ENCODE results near the gene KCTD12. TPM values are rescaled to one million over a fixed set of nuclear protein-coding genes. Genes with fewer than 3 reads are reported as not detected.

KCTD12 gene
- total and polyA plus RNA-seq, 2 of the 13 experiments (the other 11 are each of a cell fraction or from before 2014, with no cell fraction given), result not detected

DNA sequence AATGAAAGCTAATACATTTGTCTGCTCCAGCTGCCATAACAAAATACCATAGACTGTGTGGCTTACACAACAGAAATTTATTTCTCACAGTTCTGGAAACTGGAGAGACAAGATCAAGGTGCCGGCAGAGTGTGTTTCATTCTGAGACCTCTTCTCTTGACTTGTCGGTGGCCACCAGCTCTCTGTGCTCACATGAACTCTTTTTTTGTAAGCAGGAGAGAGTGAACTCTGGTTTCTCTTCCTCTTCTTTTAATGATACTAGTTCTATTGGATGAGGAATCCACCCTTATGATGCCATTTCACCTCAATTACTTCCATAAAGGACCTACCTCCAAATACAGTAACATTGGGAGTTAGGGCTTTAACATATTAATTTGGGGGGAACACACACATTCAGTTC lies 11.7 kb downstream of the KCTD12 start:
- H3K36me3 ChIP-seq (replicated peaks in 1 of 2; ENCODE audit: control insufficient read depth in 1 of 2, insufficient read depth in 2 of 2, low read length in 2 of 2), result no peaks in the 10 kb centered on the region
- no peaks in the 10 kb centered on the region for H4K20me1 ChIP-seq (ENCODE audit: insufficient read depth, low read length)
- H3K9me3 ChIP-seq (ENCODE audit: low read length), result no peaks in the 10 kb centered on the region
- no peaks in the 10 kb centered on the region for H3K4me1 ChIP-seq (ENCODE audit: insufficient read depth, low read length)
- no peak overlapping the region for H3K9ac ChIP-seq (ENCODE audit: insufficient read depth, low read depth, low read length)
- no peaks in the 10 kb centered on the region for H3K79me2 ChIP-seq (ENCODE audit: insufficient read depth, low read length)
- in situ Hi-C loops (cut with HindIII; ENCODE audit: extremely low pct_ligation_motif_present, low pct_unique_long_range_greater_than_20kb) (no loop called here), intact Hi-C loops (cut with micrococcal nuclease; ENCODE audit: unreplicated experiment) (no loop called here)
- no TSS peak for BruUV-seq (replicated peaks)
- FAIRE-seq, result no peak
- no peak for TF ChIP-seq SALL1 (CRISPR knock-in tag; IDR thresholded peaks at IDR 0.05)
- TF ChIP-seq, protein P1, sequence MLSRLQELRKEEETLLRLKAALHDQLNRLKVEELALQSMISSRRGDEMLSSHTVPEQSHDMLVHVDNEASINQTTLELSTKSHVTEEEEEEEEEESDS (CRISPR knock-in tag; IDR thresholded peaks at IDR 0.05; ENCODE audit: borderline replicate concordance), result no peak
- 19% methylated on average over 2 of the region's 2 CpGs for WGBS (ENCODE audit: low lambda C conversion rate)
- CTCF ChIA-PET (ENCODE audit: low intra/inter-chr PET ratio, low total read pairs), result no interaction called here
- no peak overlapping the region for H2AFZ ChIP-seq (ENCODE audit: low read length)
- H3K4me3 ChIP-seq (replicated peaks in 1 of 3; ENCODE audit: insufficient read depth in 1 of 3, low read depth in 2 of 3, low read length in 3 of 3), result no peak overlapping the region
- H3K27me3 ChIP-seq (ENCODE audit: control insufficient read depth in 1 of 2, insufficient read depth in 2 of 2, low read length in 2 of 2), result peaks cover 0 to 19% of the 10 kb centered on the region in 2 experiments; a peak in 3 of 5 replicates
- DNase-seq (ENCODE audit: low spot score), result no peak
- H3K27ac ChIP-seq (ENCODE audit: extremely low read length, insufficient read depth, low read length), result no peak overlapping the region
- H3K4me2 ChIP-seq (ENCODE audit: low read depth, low read length), result no peak overlapping the region
- POLR2A ChIA-PET, result no interaction called here
- no peak for ATAC-seq

DNA sequence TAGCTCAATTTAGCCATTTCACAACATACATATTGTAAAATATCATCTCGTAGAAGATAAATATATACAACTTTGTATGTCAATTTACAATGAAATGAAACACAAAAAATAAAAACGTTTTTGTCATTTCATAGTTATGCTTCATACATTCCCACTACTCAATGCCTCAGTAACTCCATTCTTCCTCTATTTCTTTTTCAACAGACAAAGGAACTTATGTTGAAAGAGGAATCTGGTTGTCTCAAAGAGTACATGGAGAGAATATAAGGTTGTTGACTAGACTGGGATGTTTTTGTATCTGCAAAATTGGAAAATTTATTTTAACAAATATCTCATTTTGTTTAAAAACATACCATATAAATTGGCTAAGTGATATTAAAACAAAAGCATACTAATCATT lies 12.8 kb downstream of the KCTD12 start:
- no peak for FAIRE-seq
- WGBS (ENCODE audit: low lambda C conversion rate), result 1% methylated on average over 2 of the region's 2 CpGs
- DNase-seq (ENCODE audit: low spot score), result no peak
- in situ Hi-C loops (cut with HindIII; ENCODE audit: extremely low pct_ligation_motif_present, low pct_unique_long_range_greater_than_20kb), result no loop called here
- H3K79me2 ChIP-seq (ENCODE audit: insufficient read depth, low read length), result no peaks in the 10 kb centered on the region
- no peaks in the 10 kb centered on the region for H3K36me3 ChIP-seq (replicated peaks in 1 of 2; ENCODE audit: control insufficient read depth in 1 of 2, insufficient read depth in 2 of 2, low read length in 2 of 2)
- no peak for ATAC-seq
- CTCF ChIA-PET (ENCODE audit: low intra/inter-chr PET ratio, low total read pairs), result no interaction called here
- H3K9ac ChIP-seq (ENCODE audit: insufficient read depth, low read depth, low read length), result no peak overlapping the region
- H2AFZ ChIP-seq (ENCODE audit: low read length), result no peak overlapping the region
- POLR2A ChIA-PET, result no interaction called here
- peaks cover 0 to 18% of the 10 kb centered on the region in 2 experiments; a peak in 3 of 5 replicates for H3K27me3 ChIP-seq (ENCODE audit: control insufficient read depth in 1 of 2, insufficient read depth in 2 of 2, low read length in 2 of 2)
- H3K4me3 ChIP-seq (replicated peaks in 1 of 3; ENCODE audit: insufficient read depth in 1 of 3, low read depth in 2 of 3, low read length in 3 of 3), result no peak overlapping the region
- H3K27ac ChIP-seq (ENCODE audit: extremely low read length, insufficient read depth, low read length), result no peak overlapping the region
- no peak overlapping the region for H3K4me2 ChIP-seq (ENCODE audit: low read depth, low read length)
- intact Hi-C loops (cut with micrococcal nuclease; ENCODE audit: unreplicated experiment), result no loop called here
- no peaks in the 10 kb centered on the region for H3K9me3 ChIP-seq (ENCODE audit: low read length)
- TF ChIP-seq ETS1 (CRISPR knock-in tag; IDR thresholded peaks at IDR 0.05) (no peak), CBX2 (IDR thresholded peaks at IDR 0.05; ENCODE audit: low read depth, low read length) (no peak), CBX2 (CRISPR knock-in tag; IDR thresholded peaks at IDR 0.05; ENCODE audit: low read depth) (no peak), ZNF891 (CRISPR knock-in tag; IDR thresholded peaks at IDR 0.05) (no peak)
- TF ChIP-seq, protein P2, sequence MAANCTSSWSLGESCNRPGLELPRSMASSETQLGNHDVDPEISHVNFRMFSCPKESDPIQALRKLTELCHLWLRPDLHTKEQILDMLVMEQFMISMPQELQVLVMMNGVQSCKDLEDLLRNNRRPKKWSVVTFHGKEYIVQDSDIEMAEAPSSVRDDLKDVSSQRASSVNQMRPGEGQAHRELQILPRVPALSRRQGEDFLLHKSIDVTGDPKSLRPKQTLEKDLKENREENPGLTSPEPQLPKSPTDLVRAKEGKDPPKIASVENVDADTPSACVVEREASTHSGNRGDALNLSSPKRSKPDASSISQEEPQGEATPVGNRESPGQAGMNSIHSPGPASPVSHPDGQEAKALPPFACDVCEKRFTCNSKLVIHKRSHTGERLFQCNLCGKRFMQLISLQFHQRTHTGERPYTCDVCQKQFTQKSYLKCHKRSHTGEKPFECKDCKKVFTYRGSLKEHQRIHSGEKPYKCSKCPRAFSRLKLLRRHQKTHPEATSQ (CRISPR knock-in tag; IDR thresholded peaks at IDR 0.05; ENCODE audit: borderline replicate concordance), result no peak
- TF ChIP-seq, protein P3, sequence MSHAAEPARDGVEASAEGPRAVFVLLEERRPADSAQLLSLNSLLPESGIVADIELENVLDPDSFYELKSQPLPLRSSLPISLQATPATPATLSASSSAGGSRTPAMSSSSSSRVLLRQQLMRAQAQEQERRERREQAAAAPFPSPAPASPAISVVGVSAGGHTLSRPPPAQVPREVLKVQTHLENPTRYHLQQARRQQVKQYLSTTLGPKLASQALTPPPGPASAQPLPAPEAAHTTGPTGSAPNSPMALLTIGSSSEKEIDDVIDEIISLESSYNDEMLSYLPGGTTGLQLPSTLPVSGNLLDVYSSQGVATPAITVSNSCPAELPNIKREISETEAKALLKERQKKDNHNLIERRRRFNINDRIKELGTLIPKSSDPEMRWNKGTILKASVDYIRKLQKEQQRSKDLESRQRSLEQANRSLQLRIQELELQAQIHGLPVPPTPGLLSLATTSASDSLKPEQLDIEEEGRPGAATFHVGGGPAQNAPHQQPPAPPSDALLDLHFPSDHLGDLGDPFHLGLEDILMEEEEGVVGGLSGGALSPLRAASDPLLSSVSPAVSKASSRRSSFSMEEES (CRISPR knock-in tag; IDR thresholded peaks at IDR 0.05), result no peak
- no peaks in the 10 kb centered on the region for H4K20me1 ChIP-seq (ENCODE audit: insufficient read depth, low read length)
- no TSS peak for BruUV-seq (replicated peaks)
- no peaks in the 10 kb centered on the region for H3K4me1 ChIP-seq (ENCODE audit: insufficient read depth, low read length)
